Stimulated activated naive CD8-positive, alpha-beta T cell treated with anti-CD3 and anti-CD28 coated beads, Interleukin-15, amount 100 ng/mL, for 72 hours (primary cell): ENCODE results near the gene MTF2.

Experiments used
- ATAC-seq: fragments of 150-1000 bp; cut with Tn5 transposase; 2 replicates; pipeline ENCODE4 v1.10.0; 2021; ENCODE audit warnings: mild to moderate bottlenecking, moderate library complexity
- DNase-seq, 2 donors: peaks; one replicate each; pipeline ENCODE4 v3.0.0; 2021 to 2022
- H3K27ac Mint-ChIP-seq, 2 donors: one replicate each; pipeline ENCODE4 v1.8.0; 2022; ENCODE audit warnings: mild to moderate bottlenecking in 2 of 2, mixed read lengths in 2 of 2, moderate library complexity in 2 of 2
- H3K27me3 Mint-ChIP-seq: one replicate; pipeline ENCODE4 v1.8.0; 2022; ENCODE audit warnings: mixed read lengths
- H3K4me1 Mint-ChIP-seq: one replicate; pipeline ENCODE4 v1.8.0; 2022; ENCODE audit warnings: mild to moderate bottlenecking, mixed read lengths
- H3K4me3 Mint-ChIP-seq, 2 donors: one replicate each; pipeline ENCODE4 v1.8.0; 2022; ENCODE audit warnings: mild to moderate bottlenecking in 2 of 2, mixed read lengths in 2 of 2, moderate library complexity in 1 of 2
- H3K9me3 Mint-ChIP-seq, 2 donors: one replicate each; pipeline ENCODE4 v1.8.0; 2022; ENCODE audit warnings: mixed read lengths in 2 of 2

Gene MTF2

DNA sequence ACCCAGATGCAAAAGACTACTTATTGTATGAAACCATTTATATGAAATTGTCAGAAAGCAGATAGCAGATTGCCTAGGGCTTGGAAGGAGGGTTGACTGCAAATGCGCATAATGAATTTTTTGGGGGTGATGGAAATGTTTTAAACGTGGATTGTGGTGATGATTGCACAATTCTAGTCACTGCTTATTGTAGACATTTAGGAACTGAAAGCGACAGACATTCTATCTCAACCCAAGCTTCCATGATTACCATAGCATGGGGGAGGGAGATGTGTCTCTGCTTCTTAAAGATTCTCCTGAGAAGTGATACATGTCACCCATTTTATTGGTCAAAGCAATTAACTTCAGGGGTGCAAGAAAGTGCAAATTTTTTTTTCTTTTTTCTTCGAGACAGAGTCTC lies 2.8 kb upstream of the MTF2 start:
- peaks cover 13% of the 10 kb centered on the region for H3K4me1 Mint-ChIP-seq
- H3K4me3 Mint-ChIP-seq, result no peak overlapping the region
- H3K27ac Mint-ChIP-seq, result no peak overlapping the region
- DNase-seq, result no peak
- no peaks in the 10 kb centered on the region for H3K9me3 Mint-ChIP-seq
- no peak for ATAC-seq
- H3K27me3 Mint-ChIP-seq, result no peaks in the 10 kb centered on the region

DNA sequence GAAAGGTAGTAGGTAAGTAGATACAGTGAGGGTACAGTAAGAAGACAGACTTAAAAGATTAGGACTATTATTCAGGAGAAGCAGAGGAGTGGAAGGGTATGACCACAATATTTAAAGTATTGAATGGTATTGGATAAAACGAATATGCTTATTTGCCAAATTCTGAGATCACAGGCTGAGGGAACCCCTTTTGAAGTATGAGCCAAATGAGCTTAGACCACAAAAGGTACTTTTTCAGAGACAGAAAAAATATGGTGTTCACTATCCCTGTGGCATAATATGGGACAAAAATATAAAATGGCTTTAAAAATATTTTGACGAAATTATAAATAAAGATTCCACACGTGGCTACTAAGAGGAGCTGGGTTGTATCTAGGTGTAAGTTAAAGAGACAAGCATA lies 880 bp upstream of the MTF2 start:
- H3K27me3 Mint-ChIP-seq, result no peaks in the 10 kb centered on the region
- peak overlapping the region in 1 of 2 donors; percentile 92 for H3K27ac Mint-ChIP-seq
- ATAC-seq (no peak), DNase-seq (no peak)
- peaks cover 20% of the 10 kb centered on the region for H3K4me1 Mint-ChIP-seq
- H3K9me3 Mint-ChIP-seq, result no peaks in the 10 kb centered on the region
- peak overlapping the region; percentile 92 to 97 for H3K4me3 Mint-ChIP-seq

DNA sequence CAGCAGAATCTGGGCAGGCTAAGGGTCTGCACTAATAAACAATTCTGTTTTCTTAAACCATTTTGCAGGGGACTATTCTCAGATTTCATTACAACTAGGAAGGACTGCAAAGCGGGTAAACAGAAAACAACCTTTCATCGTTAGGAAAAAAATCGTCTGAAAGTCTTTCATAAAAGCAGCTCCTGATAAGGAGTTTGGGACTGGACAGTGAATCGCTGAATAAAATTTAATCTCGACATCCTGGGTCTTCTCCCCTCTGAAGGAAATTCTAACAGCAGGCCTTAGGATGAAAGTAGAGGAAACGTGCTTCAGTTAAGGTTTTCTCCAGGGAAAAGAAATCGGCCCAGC lies 471 bp upstream of the MTF2 start:
- no peaks in the 10 kb centered on the region for H3K9me3 Mint-ChIP-seq
- no peak for DNase-seq
- peak overlapping the region; percentile 92 to 97 for H3K4me3 Mint-ChIP-seq
- ATAC-seq, result no peak
- H3K27me3 Mint-ChIP-seq, result no peaks in the 10 kb centered on the region
- peaks cover 24% of the 10 kb centered on the region for H3K4me1 Mint-ChIP-seq
- peak overlapping the region; percentile 92 to 96 for H3K27ac Mint-ChIP-seq

DNA sequence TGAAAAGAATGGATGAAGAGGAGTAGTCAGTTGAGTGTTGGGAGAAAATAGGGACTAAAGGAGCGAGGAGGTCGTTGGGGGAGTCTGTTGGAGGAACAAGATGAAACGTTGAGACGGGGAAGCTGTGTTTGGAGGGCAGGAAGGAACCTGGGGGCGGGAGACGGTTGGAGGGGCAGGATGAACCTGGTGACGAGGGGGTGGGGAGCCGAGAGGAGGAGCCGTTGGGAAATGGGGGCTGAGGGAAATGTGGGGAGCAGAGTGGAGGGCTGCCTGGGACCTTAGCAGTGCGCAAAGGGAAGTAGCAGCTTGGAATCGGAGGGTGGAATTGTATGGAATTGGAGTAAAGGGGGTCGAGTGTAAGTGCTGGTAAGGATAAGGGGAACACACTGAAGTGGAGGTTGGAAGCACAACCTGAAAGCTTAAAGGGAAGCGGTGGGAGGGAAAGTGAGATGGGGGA lies 630 bp downstream of the MTF2 start:
- H3K4me3 Mint-ChIP-seq, result peak overlapping the region; percentile 92 to 97
- DNase-seq (peak in 1 of 2 donors; percentile 21), ATAC-seq (no peak)
- H3K4me1 Mint-ChIP-seq, result peaks cover 35% of the 10 kb centered on the region
- H3K27ac Mint-ChIP-seq, result peak overlapping the region; percentile 92 to 96
- H3K9me3 Mint-ChIP-seq, result no peaks in the 10 kb centered on the region
- no peaks in the 10 kb centered on the region for H3K27me3 Mint-ChIP-seq

GRCh38 chr1:93080179-93080823 lies 1.2 kb downstream of the MTF2 start:
- Mint-ChIP-seq H3K4me1 (peaks cover 36% of the 10 kb centered on the region), H3K27ac (peak overlapping the region; percentile 74 to 80), H3K9me3 (no peaks in the 10 kb centered on the region), H3K27me3 (no peaks in the 10 kb centered on the region), H3K4me3 (peak overlapping the region; percentile 92 to 97)
- ATAC-seq (peak; percentile 73), DNase-seq (no peak)

- H3K4me3 Mint-ChIP-seq, result peak overlapping the region; percentile 57 to 97
- no peak for DNase-seq
- H3K27ac Mint-ChIP-seq, result no peak overlapping the region
- H3K9me3 Mint-ChIP-seq, result no peaks in the 10 kb centered on the region
- H3K27me3 Mint-ChIP-seq, result no peaks in the 10 kb centered on the region
- peaks cover 50% of the 10 kb centered on the region for H3K4me1 Mint-ChIP-seq
- no peak for ATAC-seq
These were observed 2.6 kb downstream of the MTF2 start for GRCh38 chr1:93081716-93082115.

GRCh38 chr1:93082313-93082712 lies 3.2 kb downstream of the MTF2 start:
- Mint-ChIP-seq H3K27ac (no peak overlapping the region), H3K4me1 (peaks cover 55% of the 10 kb centered on the region), H3K27me3 (no peaks in the 10 kb centered on the region), H3K9me3 (no peaks in the 10 kb centered on the region), H3K4me3 (peak overlapping the region; percentile 44 to 97)
- DNase-seq, result no peak
- ATAC-seq, result no peak

DNA sequence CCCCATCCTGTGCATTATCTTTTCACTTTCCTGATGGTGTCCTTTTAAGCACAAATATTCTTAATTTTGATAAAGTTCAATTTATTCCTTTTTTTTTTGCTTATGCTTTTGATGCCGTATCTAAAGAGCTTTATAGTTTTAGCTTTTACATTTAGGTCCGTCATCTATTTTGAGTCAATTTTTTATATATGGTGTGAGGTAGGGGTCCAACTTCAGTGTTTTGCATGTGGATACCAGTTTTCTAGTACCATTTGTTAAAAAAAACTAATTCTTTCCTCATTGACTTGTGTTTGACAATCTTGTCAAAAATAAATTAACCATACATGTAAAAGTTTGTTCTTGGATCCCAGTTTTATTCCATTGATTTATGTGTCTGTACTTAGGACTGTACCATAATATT lies 4.9 kb downstream of the MTF2 start:
- H3K4me3 Mint-ChIP-seq, result no peak overlapping the region
- ATAC-seq (no peak), DNase-seq (no peak)
- no peak overlapping the region for H3K27ac Mint-ChIP-seq
- peaks cover 48% of the 10 kb centered on the region for H3K4me1 Mint-ChIP-seq
- no peaks in the 10 kb centered on the region for H3K27me3 Mint-ChIP-seq
- H3K9me3 Mint-ChIP-seq, result no peaks in the 10 kb centered on the region

DNA sequence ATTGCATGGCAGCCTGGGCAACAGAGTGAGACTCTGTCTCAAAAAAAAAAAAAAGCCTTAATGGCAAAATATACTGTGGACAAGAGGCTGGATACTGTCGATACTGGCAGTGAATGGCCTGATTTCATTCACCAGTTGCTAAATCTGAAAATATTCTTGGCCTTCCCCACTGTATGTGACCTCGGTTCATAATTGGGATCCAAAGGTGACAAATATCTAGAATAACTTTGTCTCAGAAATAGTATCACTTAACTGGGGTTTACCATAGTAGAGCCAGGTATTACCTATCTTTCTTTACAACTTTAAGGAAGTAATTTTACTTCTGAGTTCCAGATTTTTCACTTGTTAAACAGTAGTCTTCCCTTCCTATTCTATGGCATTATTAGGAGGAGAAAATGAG lies 8.4 kb downstream of the MTF2 start:
- Mint-ChIP-seq H3K27me3 (no peaks in the 10 kb centered on the region), H3K4me3 (no peak overlapping the region), H3K4me1 (peaks cover 60% of the 10 kb centered on the region), H3K27ac (no peak overlapping the region), H3K9me3 (no peaks in the 10 kb centered on the region)
- ATAC-seq (no peak), DNase-seq (no peak)

DNA sequence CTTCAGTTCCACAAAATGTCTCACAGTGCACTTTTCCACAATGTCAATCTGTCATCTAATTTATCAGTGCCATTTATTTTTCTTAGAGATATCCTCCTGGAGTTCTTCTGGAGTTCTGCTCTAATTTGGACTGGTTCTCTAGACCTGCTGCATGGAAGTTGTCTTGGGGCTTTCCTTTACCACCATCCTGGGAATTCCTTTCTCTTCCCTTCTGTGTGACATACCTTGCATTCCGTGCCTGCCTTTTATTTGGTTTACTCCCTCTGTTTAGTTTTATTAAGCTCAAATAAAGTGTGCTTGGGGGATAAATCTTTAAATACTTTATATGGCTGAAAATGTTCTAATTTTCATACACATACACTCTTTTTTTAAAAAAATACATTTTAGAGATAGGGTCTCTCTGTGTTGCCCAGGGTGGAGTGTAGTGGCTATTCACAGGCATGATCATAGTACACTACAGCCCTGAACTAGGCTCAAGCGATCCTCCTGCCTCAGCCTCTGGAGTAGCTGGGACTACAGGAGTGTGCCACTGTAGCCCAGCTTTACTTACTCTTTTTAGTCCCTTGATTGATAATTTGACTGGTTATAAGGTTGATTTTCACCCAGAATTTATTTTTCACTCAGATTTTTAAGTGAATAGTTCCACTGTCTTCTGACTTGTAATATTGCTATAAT lies 14.4 kb downstream of the MTF2 start:
- ATAC-seq (no peak), DNase-seq (no peak)
- no peak overlapping the region for H3K4me3 Mint-ChIP-seq
- H3K27ac Mint-ChIP-seq, result peak overlapping the region in 1 of 2 donors; percentile 44
- H3K4me1 Mint-ChIP-seq, result peaks cover 70% of the 10 kb centered on the region
- H3K27me3 Mint-ChIP-seq, result no peaks in the 10 kb centered on the region
- no peaks in the 10 kb centered on the region for H3K9me3 Mint-ChIP-seq

GRCh38 chr1:93095804-93096585 lies 16.9 kb downstream of the MTF2 start:
- DNase-seq (no peak), ATAC-seq (no peak)
- Mint-ChIP-seq H3K27ac (no peak overlapping the region), H3K4me1 (peaks cover 81% of the 10 kb centered on the region), H3K4me3 (no peak overlapping the region), H3K9me3 (no peaks in the 10 kb centered on the region), H3K27me3 (no peaks in the 10 kb centered on the region)

GRCh38 chr1:93102142-93102541 lies 23.1 kb downstream of the MTF2 start:
- DNase-seq (no peak), ATAC-seq (no peak)
- H3K9me3 Mint-ChIP-seq, result peaks cover 0 to 18% of the 10 kb centered on the region in 2 donors
- H3K4me3 Mint-ChIP-seq, result no peak overlapping the region
- H3K27me3 Mint-ChIP-seq, result no peaks in the 10 kb centered on the region
- H3K27ac Mint-ChIP-seq, result no peak overlapping the region
- peaks cover 46% of the 10 kb centered on the region for H3K4me1 Mint-ChIP-seq

DNA sequence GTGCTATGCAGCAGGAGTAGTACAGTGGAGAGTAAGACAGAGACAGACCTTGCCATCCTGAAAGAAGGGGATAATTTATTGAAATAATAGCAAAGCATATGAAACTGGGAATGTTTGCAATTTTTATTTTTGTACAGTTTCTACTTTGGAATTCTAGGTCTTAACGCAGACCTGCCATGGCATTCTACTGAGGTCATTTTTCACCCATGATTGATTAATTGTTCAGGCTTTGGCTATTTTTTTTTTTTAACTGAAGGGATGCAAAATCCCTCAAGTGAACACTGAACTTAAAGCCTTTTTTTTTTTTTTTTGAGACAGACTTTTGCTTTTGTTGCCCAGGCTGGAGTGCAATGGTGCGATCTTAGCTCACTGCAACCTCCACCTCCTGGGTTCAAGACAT lies 27.1 kb downstream of the MTF2 start:
- no peaks in the 10 kb centered on the region for H3K27me3 Mint-ChIP-seq
- ATAC-seq (no peak), DNase-seq (no peak)
- no peak overlapping the region for H3K4me3 Mint-ChIP-seq
- peaks cover 35% of the 10 kb centered on the region for H3K4me1 Mint-ChIP-seq
- no peak overlapping the region for H3K27ac Mint-ChIP-seq
- H3K9me3 Mint-ChIP-seq, result peaks cover 7 to 35% of the 10 kb centered on the region in 2 donors

DNA sequence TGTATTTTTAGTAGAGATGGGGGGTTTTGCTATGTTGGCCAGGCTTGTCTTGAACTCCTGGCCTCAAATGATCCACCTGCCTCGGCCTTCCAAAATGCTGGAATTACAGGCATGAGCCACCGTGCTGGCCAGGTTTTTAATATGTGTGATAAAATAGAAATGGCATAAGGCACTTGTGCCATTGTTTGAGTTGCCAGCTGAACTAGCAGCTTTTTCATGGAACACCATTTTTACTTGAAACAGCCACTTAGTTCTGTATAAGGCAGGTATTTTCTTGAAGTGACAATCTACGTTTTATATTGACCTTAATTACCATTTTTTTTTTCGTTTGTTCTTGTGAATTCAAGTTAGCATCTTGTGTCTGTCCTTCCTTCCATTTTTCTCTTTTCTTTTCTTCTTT lies 28.3 kb downstream of the MTF2 start:
- peaks cover 7 to 35% of the 10 kb centered on the region in 2 donors for H3K9me3 Mint-ChIP-seq
- no peak for DNase-seq
- no peak for ATAC-seq
- H3K27me3 Mint-ChIP-seq, result no peaks in the 10 kb centered on the region
- no peak overlapping the region for H3K4me3 Mint-ChIP-seq
- peaks cover 33% of the 10 kb centered on the region for H3K4me1 Mint-ChIP-seq
- peak overlapping the region in 1 of 2 donors; percentile 31 for H3K27ac Mint-ChIP-seq

GRCh38 chr1:93108335-93108734 lies 29.3 kb downstream of the MTF2 start:
- peaks cover 29% of the 10 kb centered on the region for H3K4me1 Mint-ChIP-seq
- peaks cover 7 to 35% of the 10 kb centered on the region in 2 donors for H3K9me3 Mint-ChIP-seq
- H3K27me3 Mint-ChIP-seq, result no peaks in the 10 kb centered on the region
- no peak overlapping the region for H3K4me3 Mint-ChIP-seq
- ATAC-seq (no peak), DNase-seq (no peak)
- no peak overlapping the region for H3K27ac Mint-ChIP-seq

DNA sequence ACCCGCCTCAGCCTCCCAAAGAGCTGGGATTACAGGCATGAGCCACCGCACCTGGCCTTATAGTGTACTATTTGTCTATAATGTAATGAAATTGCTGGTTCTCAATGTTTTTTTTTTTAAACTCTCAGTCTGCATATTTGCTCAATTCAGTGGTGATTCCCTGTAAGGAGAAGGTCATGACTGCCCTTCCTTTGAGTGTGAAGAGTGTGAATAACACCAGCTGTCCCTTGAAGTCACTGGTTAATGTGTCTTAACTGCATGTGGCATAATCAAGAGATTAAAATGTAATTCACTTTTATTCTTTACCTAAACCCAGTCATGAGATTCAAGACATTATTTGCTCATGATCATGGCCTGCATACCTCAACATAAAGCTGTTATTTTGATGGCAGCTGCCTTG lies 30.5 kb downstream of the MTF2 start:
- DNase-seq, result no peak
- H3K4me3 Mint-ChIP-seq, result no peak overlapping the region
- peaks cover 7 to 35% of the 10 kb centered on the region in 2 donors for H3K9me3 Mint-ChIP-seq
- no peak overlapping the region for H3K27ac Mint-ChIP-seq
- ATAC-seq, result no peak
- H3K4me1 Mint-ChIP-seq, result peaks cover 29% of the 10 kb centered on the region
- H3K27me3 Mint-ChIP-seq, result no peaks in the 10 kb centered on the region
